CD14-positive monocyte (primary cell): ENCODE measurements around the gene DOK6. TPM values are rescaled to one million over a fixed set of nuclear protein-coding genes. Genes with fewer than 3 reads are reported as not detected.
"Not testable (repeated sequence)": the region's sequence is repeated elsewhere in the genome, so short reads cannot be mapped to it uniquely, and the experiment has no call there.

Source experiments
- DNase-seq, 3 donors: peaks; one replicate each; pipeline ENCODE4 v3.0.0-alpha.2; 2011 to 2022
- H2AFZ ChIP-seq: 2 replicates; pipeline ENCODE4 v1.6.0; 2012; ENCODE audit warnings: mild to moderate bottlenecking, low read depth, low read length, inconsistent platforms; ENCODE audit not compliant: insufficient read depth, poor library complexity, severe bottlenecking
- H3K27ac ChIP-seq, 2 donors: 1 replicate in 1 of 2; 2 replicates in 1 of 2; pipeline ENCODE4 v1.5.1; 2012 to 2013; ENCODE audit warnings: low read length in 2 of 2, control low read depth in 1 of 2, inconsistent platforms in 1 of 2, low read depth in 1 of 2, mild to moderate bottlenecking in 1 of 2
- H3K27me3 ChIP-seq, 2 donors: one replicate each; pipeline versions ENCODE4 v1.6.0 to v1.6.1; 2011 to 2013; ENCODE audit warnings: low read length in 2 of 2; ENCODE audit not compliant: control insufficient read depth in 2 of 2, insufficient read depth in 2 of 2
- H3K36me3 ChIP-seq, 2 donors: replicated peaks in 1 of 2; 1 replicate in 1 of 2; 2 replicates in 1 of 2; pipeline versions ENCODE4 v1.5.1 to v1.6.1; 2012 to 2013; ENCODE audit warnings: low read length in 2 of 2, control low read depth in 1 of 2, inconsistent platforms in 1 of 2, mild to moderate bottlenecking in 1 of 2; ENCODE audit not compliant: insufficient read depth in 2 of 2, control insufficient read depth in 1 of 2
- H3K4me1 ChIP-seq, 2 donors: 1 replicate in 1 of 2; 2 replicates in 1 of 2; pipeline versions ENCODE4 v1.5.1 to v1.6.1; 2012 to 2013; ENCODE audit warnings: low read length in 2 of 2, control low read depth in 1 of 2, inconsistent platforms in 1 of 2, mild to moderate bottlenecking in 1 of 2, moderate library complexity in 1 of 2; ENCODE audit not compliant: insufficient read depth in 2 of 2, control insufficient read depth in 1 of 2
- H3K4me2 ChIP-seq: replicated peaks from 2 replicates; pipeline ENCODE3; 2012; ENCODE audit warnings: low read length, moderate library complexity, mild to moderate bottlenecking; ENCODE audit not compliant: poor library complexity, severe bottlenecking; ENCODE audit errors: extremely low read depth
- H3K4me3 ChIP-seq, 3 experiments: fragments of 200-600 bp in 1 of 3; sonication (generic) in 1 of 3; replicated peaks in 1 of 3; 1 replicate in 2 of 3; 2 replicates in 1 of 3; pipeline ENCODE4 v1.5.1; 2011 to 2013; ENCODE audit warnings: low read length in 3 of 3, mild to moderate bottlenecking in 3 of 3, control low read depth in 2 of 3, low read depth in 2 of 3, inconsistent platforms in 1 of 3, moderate library complexity in 1 of 3
- H3K79me2 ChIP-seq: 2 replicates; pipeline ENCODE4 v1.6.0; 2012; ENCODE audit warnings: mild to moderate bottlenecking, control low read depth, inconsistent platforms, low read length, moderate library complexity; ENCODE audit not compliant: insufficient read depth
- H3K9ac ChIP-seq: 2 replicates; pipeline ENCODE4 v1.6.0; 2017; ENCODE audit warnings: low read length, mild to moderate bottlenecking; ENCODE audit not compliant: insufficient read depth, poor library complexity, severe bottlenecking
- H3K9me3 ChIP-seq, 2 donors: replicated peaks in 1 of 2; 1 replicate in 1 of 2; 2 replicates in 1 of 2; pipeline versions ENCODE4 v1.5.1 to v1.6.1; 2012 to 2013; ENCODE audit warnings: low read length in 2 of 2, control low read depth in 1 of 2; ENCODE audit not compliant: control insufficient read depth in 1 of 2, insufficient read depth in 1 of 2
- H4K20me1 ChIP-seq: 2 replicates; pipeline ENCODE4 v1.6.0; 2012; ENCODE audit warnings: mild to moderate bottlenecking, low read length, control low read depth, moderate library complexity; ENCODE audit not compliant: insufficient read depth
- H3K27ac Mint-ChIP-seq, 7 donors: one replicate each; pipeline ENCODE4 v1.8.0; 2020; ENCODE audit warnings: mild to moderate bottlenecking in 7 of 7, mixed read lengths in 7 of 7, moderate library complexity in 6 of 7, inconsistent platforms in 2 of 7
- H3K27me3 Mint-ChIP-seq, 3 donors: one replicate each; pipeline ENCODE4 v1.8.0; 2021 to 2022; ENCODE audit warnings: low read depth in 3 of 3, mild to moderate bottlenecking in 3 of 3, mixed read lengths in 3 of 3, moderate library complexity in 3 of 3, inconsistent platforms in 1 of 3
- H3K36me3 Mint-ChIP-seq, 2 donors: one replicate each; pipeline ENCODE4 v1.8.0; 2020; ENCODE audit warnings: mixed read lengths in 2 of 2, inconsistent platforms in 1 of 2, mild to moderate bottlenecking in 1 of 2
- H3K4me1 Mint-ChIP-seq: one replicate; pipeline ENCODE4 v1.8.0; 2020; ENCODE audit warnings: mild to moderate bottlenecking, mixed read lengths
- H3K4me3 Mint-ChIP-seq, 2 donors: one replicate each; pipeline ENCODE4 v1.8.0; 2020; ENCODE audit warnings: mild to moderate bottlenecking in 2 of 2, mixed read lengths in 2 of 2, moderate library complexity in 1 of 2
- H3K9me3 Mint-ChIP-seq, 7 donors: one replicate each; pipeline ENCODE4 v1.8.0; 2020 to 2022; ENCODE audit warnings: mixed read lengths in 7 of 7, mild to moderate bottlenecking in 6 of 7, moderate library complexity in 6 of 7, inconsistent platforms in 2 of 7
- CTCF ChIP-seq: fragments of 200-600 bp; IDR thresholded peaks from one replicate; pipeline ENCODE4 v1.8.0; 2022; ENCODE audit warnings: antibody characterized with exemption, mild to moderate bottlenecking
- WGBS: methylation state at CpG from one replicate; pipeline ENCODE4 v1.1.5; 2013; ENCODE audit warnings: missing lambda C conversion rate; ENCODE audit not compliant: insufficient coverage; 5-methylcytosine and 5-hydroxymethylcytosine counted together
- intact Hi-C, 2 donors: fragments of 100-400 bp; cut with micrococcal nuclease; formaldehyde crosslinking; loops; one replicate each; pipeline versions ENCODE4 v1.15.0 to v1.15.1; 2023
- polyA plus RNA-seq, 3 donors: library from polyadenylated mRNA; depleted of rRNA in 1 of 3; unstranded in 2 of 3; stranded (reverse) in 1 of 3; fragments of 300-500 nt in 2 of 3; fragments of >200 nt in 1 of 3; fragmentation: Illumina TruSeq in 2 of 3; gene quantifications; 1 replicate in 2 of 3; 2 replicates in 1 of 3; pipeline ENCODE4 v1.2.3, GENCODE V29; 2012 to 2021

Gene DOK6
- polyA plus RNA-seq, 3 donors, result not detected

GRCh38 chr18:69820538-69820937, 419.9 kb downstream of the DOK6 start:
- no peaks in the 10 kb centered on the region for H3K4me1 Mint-ChIP-seq
- DNase-seq, result no peak
- no peaks in the 10 kb centered on the region for H3K9me3 ChIP-seq
- no peak overlapping the region for H3K9ac ChIP-seq
- no peaks in the 10 kb centered on the region for H3K36me3 Mint-ChIP-seq
- no peak overlapping the region for H3K27ac ChIP-seq
- intact Hi-C loops, result no loop called here
- no peak overlapping the region for H3K4me2 ChIP-seq
- no peak overlapping the region for H3K27ac Mint-ChIP-seq
- no peak for TF ChIP-seq CTCF
- WGBS, result no CpG with 5 or more reads among the region's 4 CpGs
- H3K79me2 ChIP-seq, result no peaks in the 10 kb centered on the region
- H3K27me3 ChIP-seq, result no peaks in the 10 kb centered on the region
- H3K4me1 ChIP-seq, result no peaks in the 10 kb centered on the region
- H2AFZ ChIP-seq, result no peak overlapping the region
- H3K36me3 ChIP-seq, result no peaks in the 10 kb centered on the region
- no peak overlapping the region for H3K4me3 ChIP-seq
- no peak overlapping the region for H3K4me3 Mint-ChIP-seq
- H4K20me1 ChIP-seq, result no peaks in the 10 kb centered on the region
- peaks cover 0 to 4% (median 2%) of the 10 kb centered on the region in 3 donors for H3K27me3 Mint-ChIP-seq
- peaks cover 0 to 5% (median 1%) of the 10 kb centered on the region in 7 donors for H3K9me3 Mint-ChIP-seq

GRCh38 chr18:69830189-69830588, 429.5 kb downstream of the DOK6 start:
- Mint-ChIP-seq H3K36me3 (no peaks in the 10 kb centered on the region), H3K4me1 (no peaks in the 10 kb centered on the region), H3K27ac (no peak overlapping the region), H3K4me3 (no peak overlapping the region), H3K27me3 (peaks cover 0 to 2% (median 0%) of the 10 kb centered on the region in 3 donors), H3K9me3 (peaks cover 0 to 2% (median 0%) of the 10 kb centered on the region in 7 donors)
- Histone ChIP-seq H3K9me3 (no peaks in the 10 kb centered on the region), H3K27me3 (no peaks in the 10 kb centered on the region), H3K79me2 (no peaks in the 10 kb centered on the region), H3K4me2 (no peak overlapping the region), H3K27ac (no peak overlapping the region), H3K4me3 (no peak overlapping the region), H4K20me1 (no peaks in the 10 kb centered on the region), H2AFZ (no peak overlapping the region), H3K4me1 (no peaks in the 10 kb centered on the region), H3K9ac (no peak overlapping the region), H3K36me3 (no peaks in the 10 kb centered on the region)
- no peak for TF ChIP-seq CTCF
- whole genome bisulfite sequencing, result 60% methylated on average over 1 of the region's 1 CpG
- intact Hi-C loops, result no loop called here
- no peak for DNase-seq

- H3K4me2 ChIP-seq, H3K4me3 Mint-ChIP-seq, H3K36me3 Mint-ChIP-seq, H3K4me1 Mint-ChIP-seq, H3K9ac ChIP-seq, H3K27me3 ChIP-seq, H3K36me3 ChIP-seq, H3K4me3 ChIP-seq, H3K9me3 Mint-ChIP-seq, H4K20me1 ChIP-seq, H3K9me3 ChIP-seq, H3K79me2 ChIP-seq, DNase-seq, H3K27me3 Mint-ChIP-seq, intact Hi-C loops, H3K27ac Mint-ChIP-seq, H2AFZ ChIP-seq, H3K27ac ChIP-seq, H3K4me1 ChIP-seq: not testable (repeated sequence)
- WGBS, result 100% methylated on average over 1 of the region's 12 CpGs
These were observed 434.3 kb downstream of the DOK6 start for GRCh38 chr18:69834980-69835379.
